GM23338 (cell line): Measurements from ENCODE around the gene PPP2R1B. TPM values are rescaled to one million over a fixed set of nuclear protein-coding genes. Genes with fewer than 3 reads are reported as not detected.

Experiments
- ATAC-seq: fragments of 200-7000 bp; cut with Tn5 transposase; 3 replicates; pipeline ENCODE4 v1.9.1; 2020
- DNase-seq: peaks from one replicate; pipeline ENCODE4 v3.0.0-alpha.2; 2015; ENCODE audit warnings: low spot score
- H2AFZ ChIP-seq: fragments of 200-600 bp; sonication (generic); 2 replicates; pipeline ENCODE4 v1.8.0; 2016; ENCODE audit warnings: antibody characterized with exemption, mild to moderate bottlenecking, moderate library complexity
- H3F3A ChIP-seq: fragments of 200-600 bp; sonication (generic); replicated peaks from 2 replicates; pipeline ENCODE4 v1.8.0; 2017; ENCODE audit warnings: antibody characterized with exemption, mixed run types, low read depth
- H3K27ac ChIP-seq: fragments of 200-600 bp; sonication (generic); 2 replicates; pipeline ENCODE4 v1.6.1; 2016; ENCODE audit warnings: low read depth
- H3K27me3 ChIP-seq: fragments of 200-600 bp; sonication (generic); 2 replicates; pipeline ENCODE4 v1.8.0; 2016; ENCODE audit warnings: mild to moderate bottlenecking, mixed run types, moderate library complexity; ENCODE audit not compliant: insufficient read depth
- H3K36me3 ChIP-seq: fragments of 200-600 bp; sonication (generic); 2 replicates; pipeline ENCODE4 v1.8.0; 2016; ENCODE audit warnings: mild to moderate bottlenecking; ENCODE audit not compliant: insufficient read depth
- H3K4me1 ChIP-seq: fragments of 200-600 bp; sonication (generic); 2 replicates; pipeline ENCODE4 v1.8.0; 2016; ENCODE audit warnings: mild to moderate bottlenecking, moderate library complexity; ENCODE audit not compliant: insufficient read depth
- H3K4me2 ChIP-seq: fragments of 200-600 bp; sonication (generic); 2 replicates; pipeline ENCODE4 v1.7.1; 2017; ENCODE audit warnings: mixed run types
- H3K4me3 ChIP-seq: fragments of 200-600 bp; sonication (generic); 2 replicates; pipeline ENCODE4 v1.6.1; 2016; ENCODE audit warnings: mixed run types
- H3K79me2 ChIP-seq: fragments of 200-600 bp; sonication (generic); replicated peaks from 2 replicates; pipeline ENCODE4 v1.8.0; 2017; ENCODE audit warnings: mild to moderate bottlenecking; ENCODE audit not compliant: insufficient read depth
- H3K9me2 ChIP-seq: fragments of 200-600 bp; sonication (generic); 2 replicates; pipeline ENCODE4 v1.8.0; 2017; ENCODE audit not compliant: insufficient read depth
- H4K20me1 ChIP-seq: fragments of 200-600 bp; sonication (generic); replicated peaks from 2 replicates; pipeline ENCODE4 v1.8.0; 2017; ENCODE audit warnings: mild to moderate bottlenecking; ENCODE audit not compliant: insufficient read depth
- H3K27ac Mint-ChIP-seq: 2 replicates; pipeline ENCODE4 v1.8.0; 2020; ENCODE audit warnings: inconsistent platforms, mild to moderate bottlenecking, moderate library complexity, mixed read lengths
- H3K27me3 Mint-ChIP-seq: 3 replicates; pipeline ENCODE4 v1.8.0; 2022; ENCODE audit warnings: low read depth, mild to moderate bottlenecking, moderate library complexity, mixed read lengths, inconsistent platforms; ENCODE audit not compliant: insufficient read depth, poor library complexity
- H3K36me3 Mint-ChIP-seq: 3 replicates; pipeline ENCODE4 v1.8.0; 2021; ENCODE audit warnings: low read depth, mild to moderate bottlenecking, inconsistent platforms, moderate library complexity, mixed read lengths
- H3K4me1 Mint-ChIP-seq: 3 replicates; pipeline ENCODE4 v1.8.0; 2020; ENCODE audit warnings: mild to moderate bottlenecking, inconsistent platforms, mixed read lengths
- H3K4me3 Mint-ChIP-seq: 3 replicates; pipeline ENCODE4 v1.8.0; 2021; ENCODE audit warnings: moderate library complexity, mild to moderate bottlenecking, inconsistent platforms, mixed read lengths
- H3K9me3 Mint-ChIP-seq: 3 replicates; pipeline ENCODE4 v1.8.0; 2020; ENCODE audit warnings: moderate library complexity, mild to moderate bottlenecking, inconsistent platforms, mixed read lengths
- EZH2phosphoT487 ChIP-seq: fragments of 200-600 bp; sonication (generic); IDR thresholded peaks from one replicate; pipeline ENCODE4 v1.8.1; 2018; ENCODE audit warnings: antibody characterized with exemption; ENCODE audit not compliant: unreplicated experiment
- NANOG ChIP-seq: IDR thresholded peaks from 2 replicates; pipeline ENCODE4 v1.6.1; 2016; ENCODE audit warnings: antibody characterized with exemption, borderline replicate concordance
- POLR2AphosphoS5 ChIP-seq: IDR thresholded peaks from 2 replicates; pipeline ENCODE4 v1.6.1; 2016; ENCODE audit warnings: antibody characterized with exemption, low read depth
- STAT1 ChIP-seq: IDR thresholded peaks from one replicate; pipeline ENCODE4 v1.6.1; 2016; ENCODE audit warnings: antibody characterized with exemption; ENCODE audit not compliant: unreplicated experiment
- ZNF331 ChIP-seq: fragments of 250-450 bp; sonication (Bioruptor Pico); IDR thresholded peaks from 2 replicates; pipeline ENCODE4 v1.5.0; 2020; ENCODE audit warnings: low read depth, mild to moderate bottlenecking, moderate library complexity
- polyA plus RNA-seq: library from polyadenylated mRNA; unstranded; fragments of >200 nt; fragmentation: Nextera tagmentation; extraction: Ambion mirVana; gene quantifications from 2 replicates; pipeline ENCODE4 v1.2.1, GENCODE V29; 2016
- total RNA-seq: library from RNA; depleted of rRNA; stranded (reverse); fragments of >200 nt; shearing (Covaris generic); gene quantifications from 2 replicates; pipeline ENCODE4 v1.2.3, GENCODE V29; 2014
- TF ChIP-seq, protein P1 (sequence below): IDR thresholded peaks from one replicate; pipeline ENCODE4 v1.6.1; 2018; ENCODE audit warnings: antibody characterized with exemption; ENCODE audit not compliant: unreplicated experiment

PPP2R1B gene
- total and polyA plus RNA-seq, 2 experiments from 2014 or later: 18.5 to 82.0 TPM

DNA sequence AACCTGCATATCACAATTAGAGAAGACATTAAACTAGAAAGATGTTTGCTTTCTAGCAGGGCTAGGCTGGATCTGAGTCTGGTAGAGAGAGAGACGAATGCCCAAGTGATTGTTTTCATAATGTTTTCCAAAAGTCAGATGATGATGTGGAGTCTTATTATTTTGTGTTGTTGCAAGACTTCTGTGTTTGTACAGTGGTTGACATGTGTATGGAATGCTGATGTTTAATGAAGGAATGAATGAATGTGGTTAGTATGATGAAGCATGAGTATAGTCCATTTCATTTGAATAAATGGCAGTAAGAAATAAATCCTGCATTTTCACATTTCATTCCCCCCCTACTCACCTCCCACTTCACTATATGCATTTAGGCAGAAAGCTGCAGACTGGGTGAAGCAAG is 69.6 kb downstream of the PPP2R1B start:
- Histone ChIP-seq H2AFZ (no peak overlapping the region), H3F3A (no peaks in the 10 kb centered on the region), H3K27me3 (no peaks in the 10 kb centered on the region), H3K27ac (no peak overlapping the region), H3K9me2 (no peaks in the 10 kb centered on the region), H3K4me1 (peaks cover 10% of the 10 kb centered on the region), H4K20me1 (no peaks in the 10 kb centered on the region), H3K4me3 (no peak overlapping the region), H3K36me3 (no peaks in the 10 kb centered on the region), H3K4me2 (no peak overlapping the region), H3K79me2 (no peaks in the 10 kb centered on the region)
- Mint-ChIP-seq H3K27me3 (peaks cover 2% of the 10 kb centered on the region), H3K27ac (no peak overlapping the region), H3K4me1 (peaks cover 23% of the 10 kb centered on the region), H3K36me3 (no peaks in the 10 kb centered on the region), H3K9me3 (no peaks in the 10 kb centered on the region), H3K4me3 (no peak overlapping the region)
- no peak for ATAC-seq
- DNase-seq: no peak
- TF ChIP-seq, protein P1, sequence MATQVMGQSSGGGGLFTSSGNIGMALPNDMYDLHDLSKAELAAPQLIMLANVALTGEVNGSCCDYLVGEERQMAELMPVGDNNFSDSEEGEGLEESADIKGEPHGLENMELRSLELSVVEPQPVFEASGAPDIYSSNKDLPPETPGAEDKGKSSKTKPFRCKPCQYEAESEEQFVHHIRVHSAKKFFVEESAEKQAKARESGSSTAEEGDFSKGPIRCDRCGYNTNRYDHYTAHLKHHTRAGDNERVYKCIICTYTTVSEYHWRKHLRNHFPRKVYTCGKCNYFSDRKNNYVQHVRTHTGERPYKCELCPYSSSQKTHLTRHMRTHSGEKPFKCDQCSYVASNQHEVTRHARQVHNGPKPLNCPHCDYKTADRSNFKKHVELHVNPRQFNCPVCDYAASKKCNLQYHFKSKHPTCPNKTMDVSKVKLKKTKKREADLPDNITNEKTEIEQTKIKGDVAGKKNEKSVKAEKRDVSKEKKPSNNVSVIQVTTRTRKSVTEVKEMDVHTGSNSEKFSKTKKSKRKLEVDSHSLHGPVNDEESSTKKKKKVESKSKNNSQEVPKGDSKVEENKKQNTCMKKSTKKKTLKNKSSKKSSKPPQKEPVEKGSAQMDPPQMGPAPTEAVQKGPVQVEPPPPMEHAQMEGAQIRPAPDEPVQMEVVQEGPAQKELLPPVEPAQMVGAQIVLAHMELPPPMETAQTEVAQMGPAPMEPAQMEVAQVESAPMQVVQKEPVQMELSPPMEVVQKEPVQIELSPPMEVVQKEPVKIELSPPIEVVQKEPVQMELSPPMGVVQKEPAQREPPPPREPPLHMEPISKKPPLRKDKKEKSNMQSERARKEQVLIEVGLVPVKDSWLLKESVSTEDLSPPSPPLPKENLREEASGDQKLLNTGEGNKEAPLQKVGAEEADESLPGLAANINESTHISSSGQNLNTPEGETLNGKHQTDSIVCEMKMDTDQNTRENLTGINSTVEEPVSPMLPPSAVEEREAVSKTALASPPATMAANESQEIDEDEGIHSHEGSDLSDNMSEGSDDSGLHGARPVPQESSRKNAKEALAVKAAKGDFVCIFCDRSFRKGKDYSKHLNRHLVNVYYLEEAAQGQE: no peak

DNA sequence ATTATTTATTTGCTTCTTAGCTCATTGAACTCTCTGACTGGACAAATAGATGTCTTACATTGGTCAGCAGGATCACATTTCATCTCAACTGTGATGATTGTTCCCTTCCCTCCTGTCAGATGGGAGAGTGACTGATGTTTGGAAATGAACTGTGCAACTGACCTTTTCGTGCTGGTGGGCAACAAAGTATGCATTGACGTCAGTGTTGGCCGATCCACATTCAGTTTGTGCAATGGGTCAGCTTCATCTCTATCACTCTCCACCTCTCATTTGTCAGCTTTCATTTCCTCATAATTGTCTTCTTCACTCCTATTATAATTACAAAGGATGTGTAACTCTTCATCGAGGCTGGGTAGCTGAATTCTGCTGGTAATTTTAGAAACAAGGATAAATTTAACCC is 71.3 kb downstream of the PPP2R1B start:
- H3K27ac Mint-ChIP-seq: no peak overlapping the region
- no peaks in the 10 kb centered on the region for H3F3A ChIP-seq
- H3K4me2 ChIP-seq: no peak overlapping the region
- peaks cover 6% of the 10 kb centered on the region; the same call in 1 of the 2 replicates for H3K4me1 ChIP-seq
- no peaks in the 10 kb centered on the region for H3K27me3 ChIP-seq
- no peaks in the 10 kb centered on the region for H4K20me1 ChIP-seq
- H3K4me3 Mint-ChIP-seq: no peak overlapping the region
- H3K4me1 Mint-ChIP-seq: peaks cover 17% of the 10 kb centered on the region; the same call in 2 of the 3 replicates
- ATAC-seq (no peak), DNase-seq (no peak)
- H3K36me3 ChIP-seq: no peaks in the 10 kb centered on the region
- H3K79me2 ChIP-seq: no peaks in the 10 kb centered on the region
- no peak for TF ChIP-seq STAT1
- TF ChIP-seq ZNF331 (CRISPR knock-in tag): no peak
- TF ChIP-seq POLR2AphosphoS5: no peak
- TF ChIP-seq NANOG: no peak
- TF ChIP-seq, protein P1: no peak
- TF ChIP-seq EZH2phosphoT487: no peak
- H3K9me3 Mint-ChIP-seq: no peaks in the 10 kb centered on the region
- peaks cover 2% of the 10 kb centered on the region for H3K27me3 Mint-ChIP-seq
- no peak overlapping the region for H3K27ac ChIP-seq
- H3K4me3 ChIP-seq: no peak overlapping the region
- no peaks in the 10 kb centered on the region for H3K9me2 ChIP-seq
- no peaks in the 10 kb centered on the region for H3K36me3 Mint-ChIP-seq
- no peak overlapping the region for H2AFZ ChIP-seq
